Neural progenitor cell (in vitro differentiated cells): ENCODE measurements around the gene NUDT22. TPM values are rescaled to one million over a fixed set of nuclear protein-coding genes. Genes with fewer than 3 reads are reported as not detected.
A peak's percentile ranks its signal among the peaks of the same experiment; 100 is the strongest.

Source experiments
- DNase-seq: peaks from one replicate; pipeline ENCODE4 v3.0.0-alpha.2; 2016; ENCODE audit warnings: low spot score
- H2AFZ ChIP-seq: fragments of 200-600 bp; sonication (generic); replicated peaks from 2 replicates; pipeline ENCODE4 v1.6.1; 2016; ENCODE audit warnings: antibody characterized with exemption
- H3F3A ChIP-seq: fragments of 200-600 bp; sonication (generic); 2 replicates; pipeline ENCODE4 v1.6.1; 2016; ENCODE audit warnings: antibody characterized with exemption, low read depth
- H3K27ac ChIP-seq: fragments of 200-600 bp; sonication (generic); 2 replicates; pipeline ENCODE4 v1.5.1; 2016; ENCODE audit warnings: mild to moderate bottlenecking
- H3K27me3 ChIP-seq: fragments of 200-600 bp; sonication (generic); 2 replicates; pipeline ENCODE4 v1.6.1; 2016; ENCODE audit warnings: mild to moderate bottlenecking, moderate library complexity
- H3K36me3 ChIP-seq: fragments of 200-600 bp; sonication (generic); 2 replicates; pipeline ENCODE4 v1.5.1; 2016
- H3K4me1 ChIP-seq: fragments of 200-600 bp; sonication (generic); 2 replicates; pipeline ENCODE4 v1.6.1; 2016; ENCODE audit warnings: mixed run types
- H3K4me2 ChIP-seq: fragments of 200-600 bp; sonication (generic); 2 replicates; pipeline ENCODE4 v1.6.1; 2016
- H3K4me3 ChIP-seq: fragments of 200-600 bp; sonication (generic); 2 replicates; pipeline ENCODE4 v1.5.1; 2016
- H3K79me2 ChIP-seq: fragments of 200-600 bp; sonication (generic); 2 replicates; pipeline ENCODE4 v1.6.1; 2016; ENCODE audit warnings: low read depth
- H3K9ac ChIP-seq: fragments of 200-600 bp; sonication (generic); 2 replicates; pipeline ENCODE4 v1.6.1; 2016
- H3K9me3 ChIP-seq: fragments of 200-600 bp; sonication (generic); 2 replicates; pipeline ENCODE4 v1.5.1; 2016; ENCODE audit warnings: low read depth
- H4K20me1 ChIP-seq: fragments of 200-600 bp; sonication (generic); 2 replicates; pipeline ENCODE4 v1.6.1; 2016; ENCODE audit warnings: low read depth
- H3K27ac Mint-ChIP-seq: 3 replicates; pipeline ENCODE4 v1.8.0; 2021; ENCODE audit warnings: mixed read lengths
- H3K27me3 Mint-ChIP-seq: 2 replicates; pipeline ENCODE4 v1.8.0; 2022; ENCODE audit warnings: low read depth, mild to moderate bottlenecking, inconsistent platforms, moderate library complexity, mixed read lengths; ENCODE audit not compliant: insufficient read depth
- H3K36me3 Mint-ChIP-seq: 3 replicates; pipeline ENCODE4 v1.8.0; 2021; ENCODE audit warnings: mixed read lengths
- H3K4me1 Mint-ChIP-seq: 3 replicates; pipeline ENCODE4 v1.8.0; 2021; ENCODE audit warnings: mixed read lengths
- H3K4me3 Mint-ChIP-seq: 3 replicates; pipeline ENCODE4 v1.8.0; 2021; ENCODE audit warnings: mild to moderate bottlenecking, moderate library complexity, mixed read lengths
- H3K9me3 Mint-ChIP-seq: 3 replicates; pipeline ENCODE4 v1.8.0; 2020; ENCODE audit warnings: mixed read lengths
- EZH2 ChIP-seq: fragments of 200-600 bp; sonication (generic); IDR thresholded peaks from 2 replicates; pipeline ENCODE4 v1.6.1; 2017; ENCODE audit warnings: antibody characterized with exemption, mild to moderate bottlenecking, moderate library complexity
- EZH2phosphoT487 ChIP-seq: fragments of 200-600 bp; sonication (generic); IDR thresholded peaks from 2 replicates; pipeline ENCODE4 v1.6.1; 2017; ENCODE audit warnings: antibody characterized with exemption
- total RNA-seq: library from RNA; depleted of rRNA; stranded (reverse); fragments of >200 nt; gene quantifications from 2 replicates; pipeline ENCODE4 v1.2.3, GENCODE V29; 2015; ENCODE audit warnings: low replicate concordance
- TF ChIP-seq, protein P1 (sequence below): fragments of 200-600 bp; sonication (generic); IDR thresholded peaks from 2 replicates; pipeline ENCODE4 v1.5.1; 2017; ENCODE audit warnings: antibody characterized with exemption, mild to moderate bottlenecking

The NUDT22 gene
- total RNA-seq, 1 donor from 2014 or later, result 23.5 TPM

DNA sequence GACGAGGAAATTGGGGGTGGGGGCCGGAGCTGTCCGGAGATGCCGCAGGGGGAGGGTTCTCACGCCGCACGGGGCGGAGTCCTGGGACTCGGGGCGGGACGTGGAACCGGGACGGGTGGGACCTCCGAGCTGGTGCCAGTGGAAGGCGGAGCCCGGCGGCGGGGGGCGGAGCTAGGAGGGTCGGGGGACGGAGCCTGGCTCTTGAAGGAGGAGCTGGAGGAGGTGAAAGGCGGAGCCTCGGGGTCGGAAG lies 15.1 kb downstream of the NUDT22 start:
- Histone ChIP-seq H3K27ac (peak overlapping the region; percentile 95), H3K27me3 (no peaks in the 10 kb centered on the region), H3K36me3 (no peaks in the 10 kb centered on the region), H3K4me2 (peak overlapping the region; percentile 76), H3K4me3 (peak overlapping the region; percentile 84), H3K79me2 (peaks cover 22% of the 10 kb centered on the region), H4K20me1 (peaks cover 22% of the 10 kb centered on the region), H3F3A (peaks cover 21% of the 10 kb centered on the region), H3K4me1 (peaks cover 7% of the 10 kb centered on the region), H3K9ac (peak overlapping the region; percentile 65), H3K9me3 (no peaks in the 10 kb centered on the region), H2AFZ (no peak overlapping the region)
- Mint-ChIP-seq H3K4me3 (peak overlapping the region; percentile 89), H3K9me3 (no peaks in the 10 kb centered on the region), H3K4me1 (peaks cover 23% of the 10 kb centered on the region), H3K27ac (peak overlapping the region; percentile 69), H3K36me3 (peaks cover 2% of the 10 kb centered on the region), H3K27me3 (peaks cover 7% of the 10 kb centered on the region)
- peak; percentile 99 for DNase-seq
- no peak for TF ChIP-seq EZH2phosphoT487
- TF ChIP-seq, protein P1, sequence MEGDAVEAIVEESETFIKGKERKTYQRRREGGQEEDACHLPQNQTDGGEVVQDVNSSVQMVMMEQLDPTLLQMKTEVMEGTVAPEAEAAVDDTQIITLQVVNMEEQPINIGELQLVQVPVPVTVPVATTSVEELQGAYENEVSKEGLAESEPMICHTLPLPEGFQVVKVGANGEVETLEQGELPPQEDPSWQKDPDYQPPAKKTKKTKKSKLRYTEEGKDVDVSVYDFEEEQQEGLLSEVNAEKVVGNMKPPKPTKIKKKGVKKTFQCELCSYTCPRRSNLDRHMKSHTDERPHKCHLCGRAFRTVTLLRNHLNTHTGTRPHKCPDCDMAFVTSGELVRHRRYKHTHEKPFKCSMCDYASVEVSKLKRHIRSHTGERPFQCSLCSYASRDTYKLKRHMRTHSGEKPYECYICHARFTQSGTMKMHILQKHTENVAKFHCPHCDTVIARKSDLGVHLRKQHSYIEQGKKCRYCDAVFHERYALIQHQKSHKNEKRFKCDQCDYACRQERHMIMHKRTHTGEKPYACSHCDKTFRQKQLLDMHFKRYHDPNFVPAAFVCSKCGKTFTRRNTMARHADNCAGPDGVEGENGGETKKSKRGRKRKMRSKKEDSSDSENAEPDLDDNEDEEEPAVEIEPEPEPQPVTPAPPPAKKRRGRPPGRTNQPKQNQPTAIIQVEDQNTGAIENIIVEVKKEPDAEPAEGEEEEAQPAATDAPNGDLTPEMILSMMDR, result no peak
- no peak for TF ChIP-seq EZH2

DNA sequence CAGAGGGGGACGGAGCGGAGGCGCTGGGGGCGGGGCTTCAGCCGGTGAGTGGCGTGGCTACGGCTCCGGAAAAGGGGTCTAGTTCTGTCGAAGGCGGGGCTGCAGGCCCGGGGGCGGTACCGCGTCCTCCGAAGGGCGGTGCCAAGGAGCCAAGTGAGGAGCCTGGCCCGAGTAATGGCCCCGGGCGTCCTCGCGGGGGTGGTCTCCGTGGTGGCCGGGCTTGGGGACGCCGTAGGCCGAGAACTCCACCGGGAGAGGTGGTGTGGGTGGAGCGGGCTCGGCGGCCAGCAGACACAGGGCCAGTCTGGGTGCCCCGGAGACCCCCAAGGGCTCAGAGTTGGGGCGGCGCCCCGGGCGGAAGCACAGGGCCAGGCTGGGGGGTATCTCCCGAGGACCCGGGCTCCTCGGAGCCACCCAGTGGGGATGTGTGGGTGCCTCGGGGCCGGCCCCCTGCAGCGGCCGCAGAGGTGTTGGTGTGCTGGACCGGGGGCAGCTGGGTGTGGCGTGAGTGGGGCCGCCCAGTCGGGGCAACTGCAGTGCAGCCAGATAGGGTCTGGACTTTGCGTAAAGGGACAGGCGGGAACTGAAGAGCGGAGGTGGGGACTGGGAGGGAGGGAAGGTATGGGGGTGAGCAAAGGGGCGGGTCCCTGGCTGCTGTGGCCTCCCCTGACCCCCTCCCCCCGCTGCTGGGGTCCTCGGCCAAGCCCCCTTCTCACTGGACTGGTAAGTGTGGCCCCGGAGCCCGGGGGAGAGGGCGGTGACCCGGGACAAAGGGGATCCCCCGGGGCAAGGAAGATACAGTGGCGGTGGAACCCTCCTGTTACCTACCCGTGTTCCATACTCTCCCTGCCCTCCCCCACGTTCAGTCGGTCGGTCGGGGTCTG lies 15.7 kb downstream of the NUDT22 start:
- peak overlapping the region; percentile 81 for H3K4me2 ChIP-seq
- Mint-ChIP-seq H3K4me1 (peaks cover 23% of the 10 kb centered on the region), H3K36me3 (peaks cover 2% of the 10 kb centered on the region), H3K4me3 (peak overlapping the region; percentile 89), H3K27ac (peak overlapping the region; percentile 69), H3K27me3 (peaks cover 7% of the 10 kb centered on the region), H3K9me3 (no peaks in the 10 kb centered on the region)
- H3K9me3 ChIP-seq, result no peaks in the 10 kb centered on the region
- no peaks in the 10 kb centered on the region for H3K27me3 ChIP-seq
- H3K9ac ChIP-seq, result peak overlapping the region; percentile 46
- peaks cover 7% of the 10 kb centered on the region for H3K4me1 ChIP-seq
- peak; percentile 69 for DNase-seq
- H4K20me1 ChIP-seq, result peaks cover 22% of the 10 kb centered on the region
- H3K79me2 ChIP-seq, result peaks cover 25% of the 10 kb centered on the region
- H3K27ac ChIP-seq, result no peak overlapping the region
- TF ChIP-seq, protein P1, result peak; percentile 3
- no peak for TF ChIP-seq EZH2
- peak overlapping the region; percentile 84 for H3K4me3 ChIP-seq
- peaks cover 21% of the 10 kb centered on the region for H3F3A ChIP-seq
- no peaks in the 10 kb centered on the region for H3K36me3 ChIP-seq
- peak overlapping the region; percentile 2 for H2AFZ ChIP-seq

DNA sequence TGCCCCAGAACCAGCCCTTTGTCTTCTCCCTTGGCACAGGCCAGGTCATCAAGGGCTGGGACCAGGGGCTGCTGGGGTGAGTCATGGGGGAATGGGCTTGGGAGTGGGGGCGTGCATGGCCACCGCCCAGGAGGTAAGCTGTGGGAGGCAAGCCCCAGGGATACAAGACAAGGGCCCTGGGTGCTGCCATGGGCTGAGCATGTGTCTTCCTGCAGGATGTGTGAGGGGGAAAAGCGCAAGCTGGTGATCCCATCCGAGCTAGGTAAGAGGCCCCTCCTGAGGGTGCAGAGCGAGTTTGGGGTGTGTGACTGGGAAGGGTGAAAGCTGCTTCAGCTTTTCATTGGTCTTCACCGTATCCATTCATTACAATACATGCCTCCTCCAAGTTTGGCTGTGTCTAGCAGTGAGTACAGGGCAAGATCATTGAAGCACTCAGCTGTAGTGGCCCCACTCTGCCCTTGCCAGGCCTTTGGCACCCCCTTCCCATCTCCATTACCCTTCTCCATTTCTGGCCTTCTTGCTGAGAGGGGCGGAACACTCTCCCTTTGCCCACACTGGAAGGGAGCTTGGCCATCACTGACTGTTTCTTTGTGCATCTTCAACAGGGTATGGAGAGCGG lies 17.3 kb downstream of the NUDT22 start:
- H3K4me3 ChIP-seq, result no peak overlapping the region
- no peaks in the 10 kb centered on the region for H3K9me3 ChIP-seq
- H3K36me3 ChIP-seq, result no peaks in the 10 kb centered on the region
- no peak overlapping the region for H3K4me2 ChIP-seq
- peaks cover 22% of the 10 kb centered on the region for H4K20me1 ChIP-seq
- TF ChIP-seq EZH2phosphoT487 (no peak), EZH2 (no peak)
- TF ChIP-seq, protein P1, result no peak
- peaks cover 25% of the 10 kb centered on the region for H3K79me2 ChIP-seq
- H2AFZ ChIP-seq, result no peak overlapping the region
- peaks cover 34% of the 10 kb centered on the region for H3F3A ChIP-seq
- DNase-seq, result no peak
- Mint-ChIP-seq H3K4me1 (peaks cover 33% of the 10 kb centered on the region), H3K36me3 (peaks cover 2% of the 10 kb centered on the region), H3K27ac (no peak overlapping the region), H3K27me3 (peaks cover 8% of the 10 kb centered on the region), H3K4me3 (peak overlapping the region; percentile 89), H3K9me3 (no peaks in the 10 kb centered on the region)
- no peak overlapping the region for H3K9ac ChIP-seq
- no peak overlapping the region for H3K27ac ChIP-seq
- H3K4me1 ChIP-seq, result peaks cover 16% of the 10 kb centered on the region
- H3K27me3 ChIP-seq, result peaks cover 6% of the 10 kb centered on the region
